Adrenal gland (tissue), 5 donors: ENCODE measurements around the gene KRTAP5-5.

Source experiments
- CTCF ChIP-seq, 6 experiments: fragments of 450-650 bp in 4 of 6; fragments of 200-600 bp in 2 of 6; sonication (generic) in 1 of 6; IDR thresholded peaks; 1 replicate in 5 of 6; 2 replicates in 1 of 6; pipeline versions ENCODE4 v1.5.1 to v1.8.0; 2016 to 2021; ENCODE audit warnings: antibody characterized with exemption in 6 of 6, mild to moderate bottlenecking in 2 of 6, moderate library complexity in 1 of 6
- POLR2A ChIP-seq, 2 donors: fragments of 450-650 bp; IDR thresholded peaks; one replicate each; pipeline ENCODE4 v1.6.1; 2017; ENCODE audit warnings: antibody characterized with exemption in 2 of 2, mild to moderate bottlenecking in 2 of 2, moderate library complexity in 1 of 2
- donor health status: DM: no; HTN: no; CAD: no.

- TF ChIP-seq CTCF (IDR thresholded peaks at IDR 0.05) (no peak), POLR2A (IDR thresholded peaks at IDR 0.05) (no peak)
These were observed 42.9 kb upstream of the KRTAP5-5 start for GRCh38 chr11:1586699-1587098.
